Osteocyte (in vitro differentiated cells): Measurements from ENCODE around the gene CCR2. TPM values are rescaled to one million over a fixed set of nuclear protein-coding genes. Genes with fewer than 3 reads are reported as not detected.

Source experiments
- DNase-seq: peaks from one replicate; pipeline ENCODE4 v3.0.0; 2021; ENCODE audit warnings: mixed read lengths; ENCODE audit not compliant: unreplicated experiment; ENCODE audit errors: extremely low spot score
- H3K27ac Mint-ChIP-seq: one replicate; pipeline ENCODE4 v1.8.0; 2021; ENCODE audit warnings: mild to moderate bottlenecking, mixed read lengths; ENCODE audit not compliant: unreplicated experiment
- H3K27me3 Mint-ChIP-seq: one replicate; pipeline ENCODE4 v1.8.0; 2021; ENCODE audit warnings: mixed read lengths; ENCODE audit not compliant: unreplicated experiment
- H3K36me3 Mint-ChIP-seq: one replicate; pipeline ENCODE4 v1.8.0; 2021; ENCODE audit warnings: mixed read lengths; ENCODE audit not compliant: unreplicated experiment
- H3K4me1 Mint-ChIP-seq: one replicate; pipeline ENCODE4 v1.8.0; 2021; ENCODE audit warnings: mixed read lengths; ENCODE audit not compliant: unreplicated experiment
- H3K4me3 Mint-ChIP-seq: one replicate; pipeline ENCODE4 v1.8.0; 2021; ENCODE audit warnings: mild to moderate bottlenecking, moderate library complexity, mixed read lengths; ENCODE audit not compliant: unreplicated experiment
- H3K9me3 Mint-ChIP-seq: one replicate; pipeline ENCODE4 v1.8.0; 2021; ENCODE audit warnings: mixed read lengths; ENCODE audit not compliant: unreplicated experiment
- total RNA-seq: library from RNA; stranded (reverse); gene quantifications from 2 replicates; pipeline ENCODE4 v1.2.1, GENCODE V29; 2021
- TF ChIP-seq, protein P1 (sequence below): fragments of 200-600 bp; sonication (generic); IDR thresholded peaks from 2 replicates; pipeline ENCODE4 v1.5.0; 2021; ENCODE audit warnings: antibody characterized with exemption, mild to moderate bottlenecking, moderate library complexity

The CCR2 gene
- total RNA-seq, 1 donor from 2014 or later, result not detected

DNA sequence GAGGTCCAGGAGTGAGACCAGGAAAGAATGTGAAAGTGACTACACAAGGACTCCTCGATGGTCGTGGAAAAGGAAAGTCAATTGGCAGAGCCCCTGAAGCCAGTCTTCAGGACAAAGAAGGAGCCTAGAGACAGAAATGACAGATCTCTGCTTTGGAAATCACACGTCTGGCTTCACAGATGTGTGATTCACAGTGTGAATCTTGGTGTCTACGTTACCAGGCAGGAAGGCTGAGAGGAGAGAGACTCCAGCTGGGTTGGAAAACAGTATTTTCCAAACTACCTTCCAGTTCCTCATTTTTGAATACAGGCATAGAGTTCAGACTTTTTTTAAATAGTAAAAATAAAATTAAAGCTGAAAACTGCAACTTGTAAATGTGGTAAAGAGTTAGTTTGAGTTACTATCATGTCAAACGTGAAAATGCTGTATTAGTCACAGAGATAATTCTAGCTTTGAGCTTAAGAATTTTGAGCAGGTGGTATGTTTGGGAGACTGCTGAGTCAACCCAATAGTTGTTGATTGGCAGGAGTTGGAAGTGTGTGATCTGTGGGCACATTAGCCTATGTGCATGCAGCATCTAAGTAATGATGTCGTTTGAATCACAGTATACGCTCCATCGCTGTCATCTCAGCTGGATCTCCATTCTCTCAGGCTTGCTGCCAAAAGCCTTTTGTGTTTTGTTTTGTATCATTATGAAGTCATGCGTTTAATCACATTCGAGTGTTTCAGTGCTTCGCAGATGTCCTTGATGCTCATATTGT, 6.0 kb downstream of the CCR2 start:
- no peak for DNase-seq
- Mint-ChIP-seq H3K9me3 (no peaks in the 10 kb centered on the region), H3K27ac (no peak overlapping the region), H3K4me1 (no peaks in the 10 kb centered on the region), H3K27me3 (peaks cover 38% of the 10 kb centered on the region), H3K4me3 (no peak overlapping the region), H3K36me3 (no peaks in the 10 kb centered on the region)
- TF ChIP-seq, protein P1, sequence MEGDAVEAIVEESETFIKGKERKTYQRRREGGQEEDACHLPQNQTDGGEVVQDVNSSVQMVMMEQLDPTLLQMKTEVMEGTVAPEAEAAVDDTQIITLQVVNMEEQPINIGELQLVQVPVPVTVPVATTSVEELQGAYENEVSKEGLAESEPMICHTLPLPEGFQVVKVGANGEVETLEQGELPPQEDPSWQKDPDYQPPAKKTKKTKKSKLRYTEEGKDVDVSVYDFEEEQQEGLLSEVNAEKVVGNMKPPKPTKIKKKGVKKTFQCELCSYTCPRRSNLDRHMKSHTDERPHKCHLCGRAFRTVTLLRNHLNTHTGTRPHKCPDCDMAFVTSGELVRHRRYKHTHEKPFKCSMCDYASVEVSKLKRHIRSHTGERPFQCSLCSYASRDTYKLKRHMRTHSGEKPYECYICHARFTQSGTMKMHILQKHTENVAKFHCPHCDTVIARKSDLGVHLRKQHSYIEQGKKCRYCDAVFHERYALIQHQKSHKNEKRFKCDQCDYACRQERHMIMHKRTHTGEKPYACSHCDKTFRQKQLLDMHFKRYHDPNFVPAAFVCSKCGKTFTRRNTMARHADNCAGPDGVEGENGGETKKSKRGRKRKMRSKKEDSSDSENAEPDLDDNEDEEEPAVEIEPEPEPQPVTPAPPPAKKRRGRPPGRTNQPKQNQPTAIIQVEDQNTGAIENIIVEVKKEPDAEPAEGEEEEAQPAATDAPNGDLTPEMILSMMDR, result no peak

DNA sequence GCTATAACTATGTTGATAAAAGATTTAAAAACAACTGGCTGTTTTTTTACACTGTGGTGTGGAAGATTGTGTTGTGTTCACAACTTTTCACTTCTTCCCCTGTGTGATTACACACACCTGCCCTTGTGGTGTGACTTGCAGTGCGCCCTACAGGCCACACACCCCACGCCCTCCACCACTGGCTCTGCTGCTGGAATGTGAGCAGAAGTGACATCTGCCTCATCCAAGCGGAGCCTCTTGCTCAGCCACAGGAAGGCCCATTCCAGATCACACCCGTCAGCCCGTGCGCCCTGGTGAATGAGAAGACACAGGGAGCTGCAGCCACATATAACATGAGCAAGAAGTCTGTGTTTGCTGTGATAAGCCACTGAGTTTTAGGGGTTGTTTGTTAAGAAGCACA, 7.0 kb downstream of the CCR2 start:
- H3K4me1 Mint-ChIP-seq, result no peaks in the 10 kb centered on the region
- peaks cover 32% of the 10 kb centered on the region for H3K27me3 Mint-ChIP-seq
- peak; percentile 60 for DNase-seq
- H3K27ac Mint-ChIP-seq, result no peak overlapping the region
- no peaks in the 10 kb centered on the region for H3K36me3 Mint-ChIP-seq
- TF ChIP-seq, protein P1, result no peak
- H3K9me3 Mint-ChIP-seq, result no peaks in the 10 kb centered on the region
- H3K4me3 Mint-ChIP-seq, result no peak overlapping the region

DNA sequence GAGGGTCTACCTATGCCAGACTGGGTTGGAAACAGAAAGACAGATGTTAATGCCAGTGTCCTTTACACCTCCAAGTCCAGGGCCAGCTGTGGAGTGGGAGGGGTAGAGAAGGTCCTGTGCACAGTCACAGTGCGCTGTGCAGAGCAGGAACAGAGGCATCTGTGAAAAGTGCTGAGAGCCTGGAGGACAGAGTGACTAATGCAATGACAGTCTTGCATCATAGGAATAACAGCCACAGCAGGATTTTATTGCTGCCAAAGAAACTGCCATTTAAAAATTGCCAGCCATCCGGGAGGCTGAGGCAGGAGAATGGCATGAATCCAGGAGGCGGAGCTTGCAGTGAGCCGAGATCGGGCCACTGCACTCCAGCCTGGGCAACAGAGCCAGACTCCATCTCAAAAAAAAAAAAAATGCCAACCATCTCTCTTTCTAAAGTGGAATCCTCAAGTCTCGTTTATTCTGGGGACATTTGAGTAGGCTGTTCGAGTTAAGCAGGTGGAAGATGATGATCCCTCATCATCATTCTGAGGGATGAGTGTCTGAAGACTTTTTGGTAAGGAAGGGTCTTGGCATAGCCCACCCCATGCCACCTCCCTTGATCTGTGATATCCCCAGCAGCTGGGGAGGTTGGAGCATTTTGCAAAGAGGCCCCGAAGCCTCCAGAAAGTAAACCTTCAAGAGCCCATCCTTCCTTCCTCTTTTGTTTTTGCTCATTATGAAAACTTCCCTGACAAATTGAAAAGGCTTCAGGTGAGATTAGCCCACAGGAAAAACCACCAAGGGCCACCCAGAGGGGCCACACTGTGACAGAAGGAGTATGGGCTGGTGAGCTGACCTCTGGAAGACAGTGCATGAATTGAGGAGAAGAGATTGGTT, 7.7 kb downstream of the CCR2 start:
- TF ChIP-seq, protein P1, result no peak
- peak; percentile 40 for DNase-seq
- Mint-ChIP-seq H3K27ac (no peak overlapping the region), H3K36me3 (no peaks in the 10 kb centered on the region), H3K9me3 (no peaks in the 10 kb centered on the region), H3K4me3 (no peak overlapping the region), H3K27me3 (peaks cover 28% of the 10 kb centered on the region), H3K4me1 (no peaks in the 10 kb centered on the region)

DNA sequence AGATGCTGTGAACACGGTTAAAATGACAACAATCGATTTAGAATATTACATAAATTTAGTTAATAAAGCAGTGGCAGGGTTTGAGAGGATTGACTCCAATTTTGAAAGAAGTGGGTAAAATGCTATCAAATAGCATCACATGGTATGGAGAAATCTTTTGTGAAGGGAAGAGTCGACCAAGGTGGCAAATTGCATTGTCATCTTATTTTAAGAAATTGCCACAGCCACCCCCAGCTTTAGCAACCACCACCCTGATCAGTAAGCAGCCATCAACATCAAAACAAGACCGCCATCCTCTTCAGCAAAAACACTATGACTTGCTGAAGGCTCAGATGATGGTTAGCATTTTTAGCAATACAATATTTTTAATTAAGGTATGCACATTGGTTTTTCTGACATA, 11.1 kb downstream of the CCR2 start:
- Mint-ChIP-seq H3K4me1 (no peaks in the 10 kb centered on the region), H3K9me3 (no peaks in the 10 kb centered on the region), H3K4me3 (no peak overlapping the region), H3K36me3 (no peaks in the 10 kb centered on the region), H3K27ac (no peak overlapping the region), H3K27me3 (peaks cover 42% of the 10 kb centered on the region)
- TF ChIP-seq, protein P1, result no peak
- no peak for DNase-seq
